Right renal pelvis (tissue), 4 donors: ENCODE results near the gene BMP7. TPM values are rescaled to one million over a fixed set of nuclear protein-coding genes. Genes with fewer than 3 reads are reported as not detected.
A peak's percentile ranks its signal among the peaks of the same experiment; 100 is the strongest.

ENCODE experiments used
- DNase-seq, 4 donors: peaks; one replicate each; pipeline ENCODE4 v3.0.0-alpha.2; 2013; ENCODE audit warnings: low read depth in 4 of 4, low spot score in 3 of 4, missing footprints in 1 of 4
- polyA plus RNA-seq, 4 donors: library from polyadenylated mRNA; unstranded; fragments of 120-200 nt; gene quantifications; one replicate each; pipeline ENCODE4 v1.2.1, GENCODE V29; 2013; ENCODE audit not compliant: insufficient read length in 4 of 4

BMP7 gene
- polyA plus RNA-seq, 4 donors, result 80.9 to 110 (median 86.5) TPM

- DNase-seq, result no peak
Measured at GRCh38 chr20:57214948-57215347, 51.5 kb downstream of the BMP7 start.

DNA sequence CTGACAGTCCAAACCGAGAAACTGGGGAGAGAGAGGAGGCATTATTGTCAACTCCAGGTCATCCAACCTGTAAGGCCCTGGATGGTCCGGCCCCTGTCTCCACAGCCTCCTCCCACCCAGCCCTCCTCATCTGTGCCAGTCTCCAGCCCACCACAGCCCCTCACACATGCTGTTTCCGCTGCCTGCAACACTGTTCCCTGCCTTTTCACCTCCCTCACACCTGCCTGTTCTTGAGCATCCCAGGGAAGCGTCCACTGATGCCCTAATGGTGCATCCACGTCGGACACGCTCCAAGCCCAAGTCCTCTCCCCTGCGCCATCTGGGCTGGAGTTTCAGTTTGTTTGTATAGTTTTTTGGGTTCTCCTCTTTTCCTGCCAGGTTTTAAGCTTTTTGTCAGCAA lies 52.0 kb downstream of the BMP7 start:
- no peak for DNase-seq

DNA sequence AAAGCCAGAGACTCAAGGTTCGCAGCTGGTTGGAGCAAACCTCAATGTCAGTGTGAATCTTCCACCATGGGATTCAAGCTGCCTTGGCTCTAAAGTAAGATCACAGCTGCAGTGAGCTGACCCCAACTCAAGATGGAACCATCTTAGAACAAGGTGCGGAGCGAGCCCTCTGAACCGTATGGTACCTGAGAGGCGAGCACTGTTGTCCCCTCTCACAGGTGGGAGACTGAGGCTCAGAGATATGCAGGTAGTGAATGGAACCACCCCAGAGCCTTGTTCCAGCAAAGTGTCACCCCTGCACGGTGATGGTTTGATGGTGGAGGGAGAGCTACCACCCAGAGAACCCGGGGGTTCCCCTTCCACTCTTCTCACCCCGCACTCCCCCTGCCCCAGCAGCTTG lies 52.5 kb downstream of the BMP7 start:
- DNase-seq, result no peak

GRCh38 chr20:57213291-57213690 lies 53.1 kb downstream of the BMP7 start:
- DNase-seq, result no peak

- DNase-seq, result peak in 1 of 4 donors; percentile 45
Measured at GRCh38 chr20:57212534-57213276, 53.7 kb downstream of the BMP7 start.

- DNase-seq, result no peak
Measured at GRCh38 chr20:57211908-57212533, 54.4 kb downstream of the BMP7 start.

- no peak for DNase-seq
Measured at GRCh38 chr20:57211406-57211805, 55.0 kb downstream of the BMP7 start.

DNA sequence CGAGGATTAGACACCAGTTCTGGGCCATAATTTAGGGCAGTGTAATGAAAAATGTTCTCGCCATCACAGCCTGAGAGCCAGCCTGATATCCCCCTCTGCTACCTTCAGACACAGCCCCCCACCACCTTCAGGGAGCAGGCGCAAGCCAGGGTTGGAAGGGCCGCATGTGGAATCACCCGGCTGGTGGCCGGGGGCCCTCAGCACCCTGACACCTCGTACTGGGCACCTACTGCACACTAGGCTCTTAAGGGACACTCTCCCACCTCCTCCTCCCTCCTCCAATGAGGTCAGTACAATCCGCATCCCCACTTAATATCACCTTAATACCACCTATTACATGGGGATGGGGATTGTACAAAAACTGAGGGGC lies 55.5 kb downstream of the BMP7 start:
- no peak for DNase-seq

- peak in 3 of 4 donors; percentile 41 to 51 (median 45) for DNase-seq
Measured at GRCh38 chr20:57210054-57210910, 56.2 kb downstream of the BMP7 start.

GRCh38 chr20:57209413-57209812 lies 57.0 kb downstream of the BMP7 start:
- no peak for DNase-seq

GRCh38 chr20:57208198-57208597 lies 58.2 kb downstream of the BMP7 start:
- no peak for DNase-seq

- DNase-seq, result no peak
Measured at GRCh38 chr20:57207251-57207650, 59.2 kb downstream of the BMP7 start.

DNA sequence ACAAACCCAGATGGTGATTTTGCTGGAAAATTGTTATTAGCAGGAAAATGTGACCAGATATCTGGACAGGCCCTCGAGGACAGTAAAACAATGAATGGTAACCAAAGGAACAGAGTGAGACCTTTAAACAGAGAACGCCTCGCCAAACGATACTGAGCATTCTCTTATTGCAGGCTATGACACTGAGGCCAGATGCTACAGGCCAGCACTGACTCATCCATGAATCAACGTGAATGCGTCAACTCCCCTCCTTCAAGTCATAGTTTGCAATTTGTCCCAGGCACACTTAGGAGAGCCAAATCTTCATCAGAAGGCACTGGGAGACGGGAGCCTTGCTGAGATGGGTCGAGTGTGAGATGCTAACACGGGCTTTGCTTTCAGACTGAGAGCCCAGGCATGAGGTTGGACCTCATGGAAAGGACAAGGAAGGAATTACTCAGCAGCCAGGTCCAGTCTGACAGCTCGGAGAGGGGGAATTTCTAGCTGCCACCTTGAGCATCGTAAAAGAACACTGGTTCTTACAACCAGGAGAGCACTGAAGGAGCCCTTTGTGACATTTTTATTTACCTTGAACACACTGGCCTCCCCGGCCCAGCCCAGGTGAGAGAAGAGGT lies 60.7 kb downstream of the BMP7 start:
- DNase-seq, result no peak

GRCh38 chr20:57203986-57204385 lies 62.5 kb downstream of the BMP7 start:
- DNase-seq, result no peak

DNA sequence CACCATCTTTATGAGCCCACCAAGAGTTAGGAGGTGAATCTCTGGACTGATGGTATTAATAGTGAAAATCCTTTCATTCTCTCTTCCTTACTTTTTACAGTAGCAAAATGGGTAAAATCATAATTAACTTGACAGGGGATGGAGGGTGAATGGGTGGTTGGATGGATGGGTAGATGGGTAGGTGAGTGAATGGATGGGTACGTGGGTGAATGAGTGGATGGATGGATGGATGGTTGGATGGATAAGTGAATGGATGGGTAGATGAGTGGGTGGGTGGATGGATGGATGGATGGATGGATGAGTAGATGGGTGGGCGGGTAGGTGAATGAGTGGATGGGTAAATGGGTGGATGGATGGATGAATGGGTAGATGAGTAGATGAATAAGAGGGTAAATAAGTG lies 63.2 kb downstream of the BMP7 start:
- DNase-seq, result no peak

- DNase-seq, result no peak
Measured at GRCh38 chr20:57202309-57202708, 64.1 kb downstream of the BMP7 start.

- no peak for DNase-seq
Measured at GRCh38 chr20:57200882-57201695, 65.4 kb downstream of the BMP7 start.

- no peak for DNase-seq
Measured at GRCh38 chr20:57199656-57200405, 66.6 kb downstream of the BMP7 start.
